ENCODE results near the gene ZNF581. TPM values are rescaled to one million over a fixed set of nuclear protein-coding genes. Genes with fewer than 3 reads are reported as not detected.

Gene ZNF581
- total RNA-seq, 2 donors from 2014 or later = 6.7 to 23.8 TPM

DNA sequence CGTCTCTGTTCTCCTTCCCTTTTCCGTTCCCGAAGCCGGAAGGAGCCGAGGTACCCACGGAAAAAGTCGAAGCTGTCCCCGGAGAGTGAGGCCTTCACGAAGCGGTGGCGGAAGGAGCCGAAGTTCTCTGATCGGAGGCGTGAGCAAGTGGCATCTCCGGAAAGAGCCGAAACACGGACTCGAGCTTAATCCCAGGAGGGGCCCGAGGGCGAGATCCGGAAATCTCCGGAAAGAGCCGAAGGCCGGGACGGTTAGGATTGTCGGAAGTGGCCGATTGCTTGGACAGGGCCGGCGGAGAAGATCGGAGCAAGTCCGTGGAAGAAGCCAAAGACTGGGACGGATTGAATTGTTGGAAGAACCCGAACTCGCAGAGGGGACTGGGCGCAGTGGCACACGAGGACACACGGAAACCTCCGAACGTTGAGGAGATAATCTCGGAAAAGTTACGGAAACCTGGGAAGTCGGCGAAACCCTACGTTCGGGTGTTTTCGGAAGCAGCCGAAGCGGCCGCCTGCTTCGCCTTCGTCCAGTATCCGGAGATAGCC lies 10.9 kb downstream of the ZNF581 start:
- Histone ChIP-seq H3K27ac (peak overlapping the region; percentile 91 to 98), H3K27me3 (replicated peaks; ENCODE audit: insufficient read depth) (no peaks in the 10 kb centered on the region), H3K4me1 (ENCODE audit: control insufficient read depth in 1 of 2, low read depth in 2 of 2) (peaks cover 37 to 46% of the 10 kb centered on the region in 2 donors), H3K36me3 (peaks cover 4% of the 10 kb centered on the region), H3K9me3 (no peaks in the 10 kb centered on the region), H3K4me3 (peak overlapping the region; percentile 100)
- TF ChIP-seq, protein P1, sequence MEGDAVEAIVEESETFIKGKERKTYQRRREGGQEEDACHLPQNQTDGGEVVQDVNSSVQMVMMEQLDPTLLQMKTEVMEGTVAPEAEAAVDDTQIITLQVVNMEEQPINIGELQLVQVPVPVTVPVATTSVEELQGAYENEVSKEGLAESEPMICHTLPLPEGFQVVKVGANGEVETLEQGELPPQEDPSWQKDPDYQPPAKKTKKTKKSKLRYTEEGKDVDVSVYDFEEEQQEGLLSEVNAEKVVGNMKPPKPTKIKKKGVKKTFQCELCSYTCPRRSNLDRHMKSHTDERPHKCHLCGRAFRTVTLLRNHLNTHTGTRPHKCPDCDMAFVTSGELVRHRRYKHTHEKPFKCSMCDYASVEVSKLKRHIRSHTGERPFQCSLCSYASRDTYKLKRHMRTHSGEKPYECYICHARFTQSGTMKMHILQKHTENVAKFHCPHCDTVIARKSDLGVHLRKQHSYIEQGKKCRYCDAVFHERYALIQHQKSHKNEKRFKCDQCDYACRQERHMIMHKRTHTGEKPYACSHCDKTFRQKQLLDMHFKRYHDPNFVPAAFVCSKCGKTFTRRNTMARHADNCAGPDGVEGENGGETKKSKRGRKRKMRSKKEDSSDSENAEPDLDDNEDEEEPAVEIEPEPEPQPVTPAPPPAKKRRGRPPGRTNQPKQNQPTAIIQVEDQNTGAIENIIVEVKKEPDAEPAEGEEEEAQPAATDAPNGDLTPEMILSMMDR (IDR thresholded peaks at IDR 0.05) = no peak
- DNase-seq (ENCODE audit: low spot score) (peak; percentile 97), ATAC-seq (ENCODE audit: insufficient number of reproducible peaks, low FRiP score, low read depth) (peak; percentile 90)

DNA sequence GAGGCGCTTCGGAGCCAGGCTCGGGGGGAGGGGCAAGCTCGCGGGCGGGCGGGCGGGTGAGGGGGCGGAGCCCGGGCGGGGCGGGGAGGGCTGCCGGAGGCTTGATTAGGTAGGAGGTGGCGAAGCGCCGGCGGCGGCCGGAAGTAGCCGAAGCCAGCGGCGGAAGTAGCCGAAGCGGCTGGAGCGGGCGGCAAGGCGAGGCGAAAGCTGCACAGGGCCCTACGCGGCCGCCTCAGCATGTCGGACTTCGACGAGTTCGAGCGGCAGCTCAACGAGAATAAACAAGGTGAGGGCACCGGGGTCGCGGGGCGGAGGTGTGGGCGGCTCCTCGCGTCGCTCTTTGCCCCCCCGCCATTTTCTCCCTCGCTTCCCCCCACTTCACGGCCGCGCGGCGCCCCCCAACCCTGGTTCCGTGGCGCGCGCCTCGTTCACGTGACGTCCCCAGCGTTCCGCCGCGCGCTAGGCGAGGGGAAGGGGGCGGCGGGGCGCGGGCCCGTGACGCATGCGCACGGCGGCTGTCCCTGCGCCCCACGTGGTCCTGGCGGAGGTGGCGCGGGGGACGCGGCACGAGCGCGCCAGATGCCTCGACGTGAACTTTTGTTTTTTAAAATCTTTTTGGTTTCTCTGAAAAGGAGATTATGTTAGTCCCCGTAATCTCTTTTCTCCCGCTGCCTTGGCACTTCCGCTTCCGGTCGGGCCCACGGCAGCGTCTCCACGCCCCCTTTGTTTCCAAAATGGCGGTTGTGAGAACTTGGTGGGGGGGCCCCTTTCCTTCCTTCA lies 11.6 kb downstream of the ZNF581 start, which contains the start of gene U2AF2:
Gene U2AF2, plus strand, starts transcription at position 168 of the 780 bp plus-strand sequence. Its CDS starts 70 bp downstream, at position 238.
- peak; percentile 79 for DNase-seq (ENCODE audit: low spot score)
- peaks cover 37 to 46% of the 10 kb centered on the region in 2 donors for H3K4me1 ChIP-seq (ENCODE audit: control insufficient read depth in 1 of 2, low read depth in 2 of 2)
- H3K4me3 ChIP-seq = peak within 1 kb of the TSS; percentile 100
- peaks cover 11% of the 10 kb centered on the region for H3K36me3 ChIP-seq
- peak; percentile 30 for ATAC-seq (ENCODE audit: insufficient number of reproducible peaks, low FRiP score, low read depth)
- H3K9me3 ChIP-seq = no peaks in the 10 kb centered on the region
- peak within 1 kb of the TSS; percentile 91 to 98 for H3K27ac ChIP-seq
- TF ChIP-seq, protein P1 (IDR thresholded peaks at IDR 0.05) = no peak
- no peaks in the 10 kb centered on the region for H3K27me3 ChIP-seq (replicated peaks; ENCODE audit: insufficient read depth)

DNA sequence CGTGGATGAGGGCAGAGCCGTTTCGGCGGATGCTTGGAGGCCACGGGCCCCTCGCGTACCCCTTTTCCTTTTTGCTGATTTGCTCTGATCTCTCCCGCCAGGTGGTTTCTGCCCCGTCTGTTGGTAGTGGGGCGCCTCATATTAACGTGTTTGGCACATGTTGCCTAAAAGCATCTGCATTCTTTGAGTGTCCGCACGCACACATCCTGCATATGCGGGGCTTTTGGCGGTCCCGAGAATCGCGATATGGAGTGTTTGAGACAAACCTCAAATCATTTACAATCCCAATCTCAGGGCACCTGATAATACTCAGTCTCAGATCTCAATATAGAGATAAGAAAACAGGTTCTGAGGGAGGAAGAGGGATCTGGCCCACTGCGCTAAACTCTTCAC lies 12.2 kb downstream of the ZNF581 start:
- Histone ChIP-seq H3K27ac (peak overlapping the region; percentile 91 to 98), H3K36me3 (peaks cover 17% of the 10 kb centered on the region), H3K9me3 (no peaks in the 10 kb centered on the region), H3K4me1 (ENCODE audit: control insufficient read depth in 1 of 2, low read depth in 2 of 2) (peaks cover 37 to 46% of the 10 kb centered on the region in 2 donors), H3K27me3 (replicated peaks; ENCODE audit: insufficient read depth) (no peaks in the 10 kb centered on the region), H3K4me3 (peak overlapping the region; percentile 100)
- TF ChIP-seq, protein P1 (IDR thresholded peaks at IDR 0.05) = no peak
- DNase-seq (ENCODE audit: low spot score) (no peak), ATAC-seq (ENCODE audit: insufficient number of reproducible peaks, low FRiP score, low read depth) (no peak)

DNA sequence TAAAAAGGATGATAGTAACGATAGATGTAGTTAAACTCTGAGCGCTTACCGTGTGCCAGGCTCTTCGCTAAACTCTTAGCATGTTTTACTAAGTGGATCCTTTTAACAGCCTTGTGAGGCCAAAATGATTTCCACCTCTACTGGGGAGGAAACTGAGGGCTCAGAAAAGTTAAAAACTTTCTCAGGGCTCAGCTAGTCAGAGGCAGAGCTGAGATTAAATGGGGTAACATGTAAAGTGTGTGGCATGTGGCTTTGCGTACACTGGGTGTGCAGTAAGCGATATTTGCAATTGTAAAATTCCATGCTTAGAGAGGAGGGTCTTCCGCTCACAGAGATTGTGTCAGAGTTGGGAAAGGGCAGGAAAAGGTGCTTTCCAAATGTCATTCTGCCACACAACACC lies 13.1 kb downstream of the ZNF581 start:
- DNase-seq (ENCODE audit: low spot score) = no peak
- H3K27me3 ChIP-seq (replicated peaks; ENCODE audit: insufficient read depth) = no peaks in the 10 kb centered on the region
- no peak overlapping the region for H3K27ac ChIP-seq
- ATAC-seq (ENCODE audit: insufficient number of reproducible peaks, low FRiP score, low read depth) = no peak
- TF ChIP-seq, protein P1 (IDR thresholded peaks at IDR 0.05) = no peak
- H3K4me3 ChIP-seq = peak overlapping the region; percentile 100
- H3K4me1 ChIP-seq (ENCODE audit: control insufficient read depth in 1 of 2, low read depth in 2 of 2) = peaks cover 37 to 46% of the 10 kb centered on the region in 2 donors
- peaks cover 24% of the 10 kb centered on the region for H3K36me3 ChIP-seq
- no peaks in the 10 kb centered on the region for H3K9me3 ChIP-seq

DNA sequence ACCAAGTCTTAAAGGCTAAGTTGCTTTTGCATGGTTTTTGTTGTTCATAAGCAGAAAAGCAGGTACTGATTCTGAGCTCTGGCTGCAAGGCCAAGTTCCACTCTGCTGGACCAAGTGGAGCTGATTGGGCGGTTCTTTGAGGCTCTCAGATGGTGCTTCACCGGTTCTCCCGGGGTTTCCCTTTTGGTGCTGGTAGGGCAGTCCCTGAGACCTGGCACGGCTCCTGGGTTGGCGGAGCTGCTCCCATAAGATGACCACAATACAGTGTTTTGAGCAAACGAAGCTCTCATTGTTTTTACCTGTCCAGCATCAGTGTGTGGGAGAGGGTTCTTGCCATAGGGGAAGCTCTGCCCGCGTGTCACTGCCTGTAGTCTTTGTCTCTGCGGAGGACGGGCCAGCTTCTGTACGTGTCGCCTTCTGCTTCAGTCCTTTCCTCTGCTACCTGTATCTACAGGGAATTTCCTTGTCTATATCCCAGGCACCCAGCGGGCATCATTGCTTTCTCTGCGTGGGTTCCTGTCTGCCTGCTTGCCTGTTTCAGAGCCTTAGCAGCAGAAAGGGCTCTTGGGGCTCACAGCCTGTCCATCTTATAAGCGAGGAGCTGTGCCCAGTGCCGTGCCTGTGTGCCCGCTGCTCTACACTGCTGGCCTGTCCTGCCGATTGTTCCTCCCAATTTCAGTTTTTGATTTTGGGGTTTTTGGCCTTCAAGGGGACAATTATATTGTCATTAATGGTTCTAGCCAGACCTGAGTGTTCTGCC lies 13.7 kb downstream of the ZNF581 start:
- ATAC-seq (ENCODE audit: insufficient number of reproducible peaks, low FRiP score, low read depth) (no peak), DNase-seq (ENCODE audit: low spot score) (no peak)
- Histone ChIP-seq H3K36me3 (peaks cover 30% of the 10 kb centered on the region), H3K27me3 (replicated peaks; ENCODE audit: insufficient read depth) (no peaks in the 10 kb centered on the region), H3K4me3 (peak overlapping the region; percentile 100), H3K4me1 (ENCODE audit: control insufficient read depth in 1 of 2, low read depth in 2 of 2) (peaks cover 37 to 46% of the 10 kb centered on the region in 2 donors), H3K9me3 (no peaks in the 10 kb centered on the region), H3K27ac (no peak overlapping the region)
- TF ChIP-seq, protein P1 (IDR thresholded peaks at IDR 0.05) = no peak

All from thoracic aorta (tissue), 2 donors.